GM19193 (cell line): ENCODE data around the gene AOPEP.

ENCODE experiments used
- POLR2A ChIP-seq: IDR thresholded peaks from 4 replicates; pipeline ENCODE4 v1.6.1; 2011; ENCODE audit not compliant: insufficient read depth, insufficient read length; ENCODE audit errors: extremely low read depth

AOPEP gene

DNA sequence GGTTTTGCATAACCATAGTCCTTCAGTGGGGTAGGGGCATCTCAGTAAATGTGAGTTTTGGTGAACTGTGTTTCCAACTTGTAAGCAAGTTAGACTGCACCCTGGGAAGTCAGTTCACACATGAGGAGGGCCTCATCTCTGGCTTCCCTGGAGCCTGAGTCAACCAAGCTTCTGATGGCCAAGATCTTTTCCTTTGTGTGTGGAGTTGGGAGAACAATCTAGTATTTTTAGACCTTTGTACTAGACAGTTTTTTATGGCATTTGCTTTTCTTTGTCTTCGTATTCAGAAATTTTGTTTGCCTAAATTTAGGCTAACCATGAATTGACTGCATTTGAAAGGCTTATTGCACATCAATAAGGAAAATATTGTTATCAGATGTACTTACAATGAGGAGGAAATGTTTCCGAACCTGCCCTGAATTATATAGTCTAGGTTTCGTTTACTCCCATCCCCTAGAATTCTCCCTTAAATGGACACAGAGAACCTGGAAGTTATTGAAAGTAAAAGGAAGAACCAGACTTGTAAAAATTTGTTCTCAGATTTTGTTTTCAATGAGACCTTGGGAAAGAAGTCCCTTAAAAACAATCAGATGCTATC is 204.6 kb downstream of the AOPEP start:
- TF ChIP-seq POLR2A = no peak

- TF ChIP-seq POLR2A = no peak
Observed at GRCh38 chr9:94931740-94932139, 205.2 kb downstream of the AOPEP start.

- TF ChIP-seq POLR2A = no peak
Observed at GRCh38 chr9:94932652-94933510, 206.4 kb downstream of the AOPEP start.

DNA sequence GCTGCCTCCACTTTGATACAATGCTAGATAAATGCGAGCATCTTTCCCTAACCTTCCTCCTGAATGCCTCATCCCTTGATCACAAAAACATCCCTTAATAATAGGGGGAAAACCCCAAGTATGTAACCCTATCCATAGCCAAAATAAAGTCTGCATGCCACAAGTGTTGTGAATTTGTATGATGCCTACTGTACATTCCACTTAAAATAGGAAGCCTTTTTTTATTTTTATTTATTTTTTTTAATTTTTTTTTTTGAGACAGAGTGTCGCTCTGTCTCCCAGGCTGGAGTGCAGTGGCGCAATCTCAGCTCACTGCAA is 207.0 kb downstream of the AOPEP start:
- TF ChIP-seq POLR2A = no peak

DNA sequence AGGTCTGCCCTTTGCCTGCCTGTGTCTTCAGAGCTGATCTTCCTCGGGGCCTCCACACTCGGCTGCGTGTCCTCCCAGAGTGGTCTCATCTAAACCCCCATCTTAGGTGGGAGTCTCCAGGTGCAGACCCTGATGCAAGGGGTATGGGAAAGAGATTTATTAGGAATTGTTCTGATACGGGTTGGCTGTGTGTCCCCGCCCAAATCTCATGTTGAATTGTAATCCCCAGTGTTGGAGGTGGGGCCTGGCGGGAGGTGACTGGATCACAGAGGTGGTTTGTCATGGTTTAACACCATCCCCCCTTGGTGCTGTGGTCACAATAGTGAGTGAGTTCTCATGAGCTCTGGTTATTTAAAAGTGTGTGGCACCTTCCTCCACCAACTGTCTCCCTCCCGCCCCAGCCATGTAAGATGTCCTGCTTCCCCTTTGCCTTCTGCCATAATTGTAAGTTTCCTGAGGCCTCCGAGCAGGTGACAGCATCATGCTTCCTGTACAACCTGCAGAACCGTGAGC is 208.4 kb downstream of the AOPEP start:
- no peak for TF ChIP-seq POLR2A

DNA sequence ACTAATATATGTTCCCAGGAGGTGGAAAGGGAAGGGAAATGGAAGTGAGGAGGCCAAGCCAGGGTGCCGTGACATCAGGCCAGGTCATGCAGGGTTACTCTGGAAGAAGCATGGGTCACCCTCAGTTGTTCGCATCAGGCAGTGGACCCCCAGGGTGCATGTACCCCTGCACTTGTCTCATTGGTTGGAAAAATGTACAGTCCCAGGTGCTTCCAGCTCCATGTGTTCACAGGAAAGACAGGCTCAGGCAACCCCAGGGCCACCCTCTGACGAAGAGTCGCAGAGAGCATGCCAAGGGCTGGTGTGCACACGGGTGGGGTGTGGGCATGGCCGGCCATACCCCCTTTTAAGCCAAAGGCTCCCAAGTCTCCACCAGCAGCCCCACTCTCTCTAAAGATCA is 208.9 kb downstream of the AOPEP start:
- no peak for TF ChIP-seq POLR2A

GRCh38 chr9:94936419-94936818 is 209.9 kb downstream of the AOPEP start:
- no peak for TF ChIP-seq POLR2A

DNA sequence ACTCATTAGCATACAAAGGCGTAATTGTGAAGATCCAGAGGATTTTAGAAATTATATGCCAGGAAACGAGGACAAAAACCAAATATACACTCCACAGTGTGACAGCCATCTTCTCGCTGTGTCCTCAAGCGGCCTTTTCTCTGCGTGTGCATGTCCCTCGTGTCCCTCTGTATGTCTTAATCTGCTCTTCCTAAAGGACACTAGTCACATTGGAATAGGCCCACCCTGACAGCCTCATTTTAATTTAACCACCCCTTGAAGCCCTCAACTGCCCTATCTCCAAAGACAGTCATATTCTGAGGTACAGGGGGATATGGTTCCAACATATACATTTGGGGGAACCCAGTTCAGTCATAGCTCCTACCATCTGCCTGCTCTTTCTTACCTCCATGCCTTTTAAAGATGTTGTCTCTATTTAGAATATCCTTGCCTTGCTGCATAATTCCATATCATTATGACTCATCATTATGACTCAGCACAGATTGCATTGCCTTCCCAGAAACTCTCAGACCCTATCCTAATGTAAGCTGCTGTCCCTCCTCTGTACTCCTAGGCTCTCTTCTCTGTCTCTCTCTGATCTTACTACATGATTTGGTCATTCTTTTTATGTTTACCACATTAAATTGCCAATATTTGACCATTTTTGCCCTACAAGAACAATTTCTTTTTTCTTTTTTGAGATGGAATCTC is 210.9 kb downstream of the AOPEP start:
- no peak for TF ChIP-seq POLR2A

GRCh38 chr9:94938384-94938783 is 211.9 kb downstream of the AOPEP start:
- no peak for TF ChIP-seq POLR2A

- no peak for TF ChIP-seq POLR2A
Observed at GRCh38 chr9:94941211-94941875, 214.8 kb downstream of the AOPEP start.

- no peak for TF ChIP-seq POLR2A
Observed at GRCh38 chr9:94944626-94945025, 218.1 kb downstream of the AOPEP start.

DNA sequence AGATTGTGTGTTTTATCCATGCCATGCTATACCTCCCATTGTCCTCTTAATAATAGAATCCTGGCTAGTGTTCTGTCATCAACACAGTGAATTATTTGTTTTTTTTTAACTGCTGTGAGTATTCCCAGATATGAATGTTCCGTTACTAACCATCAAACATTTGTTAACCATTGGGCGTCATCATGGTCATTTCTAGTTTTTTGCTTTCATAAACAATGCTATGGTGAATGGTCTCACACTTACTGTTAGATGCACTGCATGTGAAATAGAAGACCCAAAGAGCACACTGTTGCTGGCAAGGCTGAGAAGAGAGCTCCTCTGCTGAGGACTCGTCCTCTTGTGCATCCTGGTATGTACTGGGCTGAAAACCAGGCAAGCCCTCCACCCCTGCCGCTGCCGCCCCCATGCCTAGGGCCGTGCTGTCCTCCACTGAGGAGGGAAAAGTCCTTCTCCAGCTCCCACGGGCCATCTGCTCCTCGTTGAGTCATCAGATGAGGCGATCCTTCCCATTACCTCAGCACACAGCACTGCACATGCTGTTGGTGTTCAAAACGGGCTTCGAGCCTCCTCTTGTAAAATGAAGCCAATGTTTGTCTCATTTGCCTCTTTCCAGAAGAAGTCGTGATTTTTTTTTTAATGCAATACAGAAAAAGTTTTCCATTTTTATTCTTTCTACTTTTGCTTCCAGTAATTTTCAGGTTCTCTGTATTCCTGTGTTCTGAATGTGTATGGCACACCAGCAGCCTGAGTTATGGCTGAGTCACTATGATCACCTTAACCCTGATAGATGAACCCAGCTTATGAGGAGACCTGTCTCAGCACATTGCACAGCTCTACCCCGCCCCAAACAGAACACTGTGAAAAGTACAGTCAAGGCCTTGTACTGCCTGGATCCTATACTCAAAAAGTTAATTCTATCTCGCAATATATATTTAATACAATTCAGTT is 219.0 kb downstream of the AOPEP start:
- no peak for TF ChIP-seq POLR2A

GRCh38 chr9:94946256-94946655 is 219.8 kb downstream of the AOPEP start:
- TF ChIP-seq POLR2A = no peak

GRCh38 chr9:94948567-94949235 is 222.2 kb downstream of the AOPEP start:
- no peak for TF ChIP-seq POLR2A

DNA sequence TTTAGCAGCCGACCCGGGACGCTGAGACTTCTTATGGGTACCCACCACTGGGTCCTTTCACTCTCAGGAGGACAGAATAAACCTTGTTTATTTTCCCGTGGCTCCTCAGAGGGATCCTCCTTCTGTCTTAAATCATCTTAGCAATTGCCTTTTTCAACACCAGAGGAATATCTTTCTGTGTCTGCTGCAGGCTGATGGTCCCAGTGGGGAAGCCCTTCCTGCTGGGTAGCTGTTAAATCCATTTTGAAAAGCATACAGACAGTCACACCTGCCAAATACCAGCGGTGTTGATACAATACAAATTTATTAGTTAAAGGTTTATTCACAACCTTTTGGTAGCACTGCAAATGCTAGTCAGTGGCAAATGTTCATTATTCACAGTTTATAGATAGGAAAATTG is 222.9 kb downstream of the AOPEP start:
- TF ChIP-seq POLR2A = no peak
